ENCODE results near the gene BCL11A.

GRCh38 chr2:60459851-60460250 is 93.6 kb downstream of the BCL11A start:
- TF ChIP-seq CTCF (IDR thresholded peaks at IDR 0.05; ENCODE audit: insufficient read depth, low read depth, low read length) = no peak
- no peak for TF ChIP-seq EZH2 (IDR thresholded peaks at IDR 0.05; ENCODE audit: insufficient read depth, low read length)
